HEK293T (cell line): Measurements from ENCODE around the gene GAREM1.

Experiments
- CTCF ChIA-PET: fragments of 350-600 bp; formaldehyde crosslinking; extraction: SDS; loops from one replicate; lab custom pipeline; 2021; ENCODE audit warnings: antibody characterized with exemption, inconsistent platforms; lab: Yijun Ruan, JAX
- POLR2A ChIA-PET: fragments of 350-600 bp; formaldehyde crosslinking; extraction: SDS; loops from one replicate; lab custom pipeline; 2020; ENCODE audit warnings: antibody characterized with exemption, inconsistent platforms; lab: Yijun Ruan, JAX
- DNase-seq: peaks from one replicate; pipeline ENCODE4 v3.0.0; 2012; ENCODE audit warnings: mixed read lengths; ENCODE audit errors: extremely low spot score
- ARNT ChIP-seq: fragments of 450-650 bp; IDR thresholded peaks from 2 replicates; pipeline ENCODE4 v1.6.1; 2017; ENCODE audit warnings: mild to moderate bottlenecking
- BHLHE40 ChIP-seq: fragments of 450-650 bp; IDR thresholded peaks from 2 replicates; pipeline ENCODE4 v1.6.1; 2016; ENCODE audit warnings: mild to moderate bottlenecking, moderate library complexity, borderline replicate concordance
- CTBP1 ChIP-seq: fragments of 450-650 bp; IDR thresholded peaks from 2 replicates; pipeline ENCODE4 v1.6.1; 2016; ENCODE audit warnings: borderline replicate concordance
- ELF4 ChIP-seq: fragments of 450-650 bp; IDR thresholded peaks from 2 replicates; pipeline ENCODE4 v1.6.1; 2017; ENCODE audit warnings: antibody characterized with exemption
- FOXA1 ChIP-seq: fragments of 450-650 bp; IDR thresholded peaks from 2 replicates; pipeline ENCODE4 v1.6.1; 2016; ENCODE audit warnings: mild to moderate bottlenecking
- FOXK2 ChIP-seq: fragments of 450-650 bp; IDR thresholded peaks from 2 replicates; pipeline ENCODE4 v1.6.1; 2016; ENCODE audit warnings: mild to moderate bottlenecking
- FOXM1 ChIP-seq: fragments of 450-650 bp; IDR thresholded peaks from 2 replicates; pipeline ENCODE4 v1.6.1; 2017; ENCODE audit warnings: mild to moderate bottlenecking, borderline replicate concordance
- HDGF ChIP-seq: fragments of 450-650 bp; IDR thresholded peaks from 2 replicates; pipeline ENCODE4 v1.6.1; 2017; ENCODE audit warnings: antibody characterized with exemption, borderline replicate concordance
- L3MBTL2 ChIP-seq: fragments of 450-650 bp; conservative IDR thresholded peaks from 2 replicates; pipeline ENCODE4 v1.6.1; 2016; ENCODE audit warnings: mild to moderate bottlenecking
- LEF1 ChIP-seq: fragments of 450-650 bp; IDR thresholded peaks from 2 replicates; pipeline ENCODE4 v1.6.1; 2017; ENCODE audit warnings: mild to moderate bottlenecking, borderline replicate concordance
- NFRKB ChIP-seq: fragments of 450-650 bp; IDR thresholded peaks from 2 replicates; pipeline ENCODE4 v1.6.1; 2016; ENCODE audit warnings: mild to moderate bottlenecking, moderate library complexity
- SP1 ChIP-seq: fragments of 450-650 bp; IDR thresholded peaks from 2 replicates; pipeline ENCODE4 v1.6.1; 2017
- SUZ12 ChIP-seq: fragments of 450-650 bp; IDR thresholded peaks from 2 replicates; pipeline ENCODE4 v1.6.1; 2016; ENCODE audit warnings: mild to moderate bottlenecking
- TARDBP ChIP-seq: fragments of 450-650 bp; IDR thresholded peaks from 2 replicates; pipeline ENCODE4 v1.6.1; 2016
- ZNF384 ChIP-seq: fragments of 450-650 bp; IDR thresholded peaks from 2 replicates; pipeline ENCODE4 v1.6.1; 2016
- TF ChIP-seq, protein P1 (sequence below): fragments of 450-650 bp; IDR thresholded peaks from 2 replicates; pipeline ENCODE4 v1.6.1; 2016

The GAREM1 gene

GRCh38 chr18:32366586-32367538 is 103.8 kb downstream of the GAREM1 start:
- DNase-seq, result no peak
- POLR2A ChIA-PET, result interaction anchor here (1.1 kb wide), 1 partner anchor 104 kb away, joined by 3 read pairs; the partner anchor contains the start of gene GAREM1
- CTCF ChIA-PET, result interaction anchor here (0.5 kb wide), 1 partner anchor 9 kb away, joined by 3 read pairs; no protein-coding TSS in a partner anchor
- TF ChIP-seq SP1 (no peak), ZNF384 (no peak), BHLHE40 (no peak), CTBP1 (no peak), LEF1 (no peak), TARDBP (no peak), HDGF (no peak), FOXK2 (no peak), FOXA1 (no peak), FOXM1 (no peak), ELF4 (no peak), ARNT (no peak), SUZ12 (no peak), NFRKB (no peak), L3MBTL2 (no peak)
- TF ChIP-seq, protein P1, sequence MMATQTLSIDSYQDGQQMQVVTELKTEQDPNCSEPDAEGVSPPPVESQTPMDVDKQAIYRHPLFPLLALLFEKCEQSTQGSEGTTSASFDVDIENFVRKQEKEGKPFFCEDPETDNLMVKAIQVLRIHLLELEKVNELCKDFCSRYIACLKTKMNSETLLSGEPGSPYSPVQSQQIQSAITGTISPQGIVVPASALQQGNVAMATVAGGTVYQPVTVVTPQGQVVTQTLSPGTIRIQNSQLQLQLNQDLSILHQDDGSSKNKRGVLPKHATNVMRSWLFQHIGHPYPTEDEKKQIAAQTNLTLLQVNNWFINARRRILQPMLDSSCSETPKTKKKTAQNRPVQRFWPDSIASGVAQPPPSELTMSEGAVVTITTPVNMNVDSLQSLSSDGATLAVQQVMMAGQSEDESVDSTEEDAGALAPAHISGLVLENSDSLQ, result no peak

DNA sequence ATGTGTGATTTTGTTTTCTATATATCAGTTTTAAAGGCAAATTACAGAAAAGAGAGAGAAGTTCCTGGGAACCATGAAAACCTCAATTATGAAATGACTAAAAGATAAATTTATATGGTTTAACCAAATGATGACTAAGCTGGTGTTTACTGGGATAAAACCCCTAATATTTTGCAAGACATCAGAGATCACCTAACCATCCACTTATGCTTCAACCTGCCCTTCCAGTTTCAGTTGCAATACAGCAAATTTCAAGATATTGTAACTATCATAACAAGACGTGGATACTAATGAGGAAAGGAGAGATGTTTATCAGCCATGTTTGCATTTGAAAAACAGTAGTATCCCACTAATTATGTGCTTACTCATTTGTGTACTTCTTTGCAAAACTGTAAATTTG is 108.2 kb downstream of the GAREM1 start:
- POLR2A ChIA-PET, result no interaction called here
- TF ChIP-seq LEF1, result no peak
- TF ChIP-seq CTBP1, result no peak
- TF ChIP-seq ARNT, result no peak
- TF ChIP-seq FOXK2, result no peak
- no peak for TF ChIP-seq NFRKB
- no peak for TF ChIP-seq FOXM1
- TF ChIP-seq SUZ12, result no peak
- TF ChIP-seq TARDBP, result no peak
- no peak for TF ChIP-seq HDGF
- no peak for TF ChIP-seq SP1
- no peak for DNase-seq
- CTCF ChIA-PET, result interaction anchor here (0.7 kb wide), 1 partner anchor 91 kb away, joined by 4 read pairs; no protein-coding TSS in a partner anchor

- ChIA-PET POLR2A (no interaction called here), CTCF (interaction anchor here (3.2 kb wide), 1 partner anchor 12 kb away, joined by 9 read pairs; no protein-coding TSS in a partner anchor)
- no peak for DNase-seq
- no peak for TF ChIP-seq NFRKB
These were observed 109.9 kb downstream of the GAREM1 start for GRCh38 chr18:32360682-32361345.

DNA sequence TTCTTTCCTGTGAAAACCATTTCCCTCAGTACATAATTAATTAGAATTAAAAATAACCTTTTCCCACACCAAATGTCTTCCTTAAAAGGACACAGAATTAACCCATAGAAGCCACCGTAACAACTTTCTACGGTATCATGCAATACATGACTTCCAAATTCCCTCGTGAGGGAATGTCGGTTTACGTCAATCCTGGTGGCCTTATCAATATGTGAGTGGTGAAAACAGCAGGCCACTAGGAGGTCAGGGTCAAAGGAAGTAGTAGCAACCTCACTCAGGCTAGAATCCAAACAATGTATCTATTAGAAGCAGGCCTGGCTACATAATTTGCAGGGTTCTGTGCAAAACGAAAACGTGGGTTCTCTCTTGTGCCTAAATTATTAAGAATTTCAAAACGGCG is 112.2 kb downstream of the GAREM1 start:
- TF ChIP-seq L3MBTL2 (no peak), LEF1 (no peak), FOXM1 (no peak)
- DNase-seq, result no peak
- ChIA-PET CTCF (interaction anchor here (0.5 to 3.2 kb wide), 9 partner anchors 8 to 802 kb away, joined by 3 to 9 read pairs (median 3); partner anchors contain the start of gene GAREM1), POLR2A (interaction anchor here (1.2 kb wide), 1 partner anchor 9 kb away, joined by 3 read pairs; no protein-coding TSS in a partner anchor)

DNA sequence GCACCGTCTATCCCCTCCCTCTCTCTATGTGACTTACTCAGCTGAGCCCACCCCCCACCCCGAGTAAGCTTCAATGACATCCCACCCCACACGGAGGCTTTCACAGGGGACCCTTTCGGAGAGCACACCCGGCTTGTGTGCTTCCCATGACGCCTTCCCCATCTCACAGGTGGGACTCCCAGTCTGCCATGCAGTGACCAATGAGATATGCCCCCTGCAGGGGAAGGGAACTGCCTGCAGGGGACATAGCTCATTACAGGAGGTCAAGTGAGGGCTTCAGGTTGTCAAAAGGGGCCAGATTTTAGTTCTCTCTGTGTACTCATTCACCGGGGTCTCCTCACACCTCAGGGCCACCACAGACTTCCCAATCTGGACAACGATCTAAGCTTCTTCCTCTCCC is 112.6 kb downstream of the GAREM1 start:
- TF ChIP-seq ELF4 (no peak), HDGF (no peak), L3MBTL2 (no peak), SP1 (no peak), FOXA1 (no peak), SUZ12 (no peak), BHLHE40 (no peak), ARNT (no peak), TARDBP (no peak), ZNF384 (no peak), CTBP1 (no peak), NFRKB (no peak), LEF1 (no peak), FOXM1 (no peak), FOXK2 (no peak)
- TF ChIP-seq, protein P1, result no peak
- DNase-seq, result no peak
- ChIA-PET CTCF (interaction anchor here (0.5 to 3.2 kb wide), 11 partner anchors 8 to 801 kb away, joined by 3 to 9 read pairs (median 3); partner anchors contain the start of gene GAREM1), POLR2A (interaction anchor here (1.2 kb wide), 1 partner anchor 9 kb away, joined by 3 read pairs; no protein-coding TSS in a partner anchor)

DNA sequence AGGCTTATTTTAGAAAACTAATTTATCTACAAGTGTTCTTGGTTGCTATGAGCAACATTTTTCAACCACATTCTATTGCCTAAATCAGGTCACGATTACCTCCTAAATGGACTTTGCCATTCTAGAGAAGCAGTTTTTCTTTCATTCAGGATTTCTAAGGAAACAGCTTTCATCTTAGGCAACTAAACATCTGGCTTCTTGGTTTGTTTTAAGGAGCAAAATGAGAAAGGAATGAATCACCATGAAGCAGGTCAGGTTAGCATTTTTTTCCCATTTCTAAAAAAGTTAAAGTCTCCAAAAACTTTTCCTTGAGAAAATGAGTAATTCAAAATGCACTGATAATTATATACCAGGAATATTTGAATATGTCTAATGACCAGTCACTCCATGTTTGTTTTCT is 114.8 kb downstream of the GAREM1 start:
- ChIA-PET CTCF (interaction anchor here (0.7 kb wide), 1 partner anchor 15 kb away, joined by 3 read pairs; no protein-coding TSS in a partner anchor), POLR2A (no interaction called here)
- no peak for DNase-seq
- no peak for TF ChIP-seq NFRKB

GRCh38 chr18:32354518-32354917 is 116.2 kb downstream of the GAREM1 start:
- ChIA-PET POLR2A (no interaction called here), CTCF (no interaction called here)
- no peak for DNase-seq
- TF ChIP-seq ZNF384 (no peak), SUZ12 (no peak), BHLHE40 (no peak), FOXA1 (no peak), ARNT (no peak), CTBP1 (no peak), FOXM1 (no peak), ELF4 (no peak), FOXK2 (no peak), L3MBTL2 (no peak), NFRKB (no peak), HDGF (no peak), SP1 (no peak), LEF1 (no peak), TARDBP (no peak)
- TF ChIP-seq, protein P1, result no peak
